NCI-H526 treated with DMSO at 0.1 percent for 48 hours (cell line): ENCODE results near the gene XIRP2.
"Not testable (repeated sequence)": the region's sequence is repeated elsewhere in the genome, so short reads cannot be mapped to it uniquely, and the experiment has no call there.

Source experiments
- DNase-seq: peaks from one replicate; lab custom pipeline; 2025; lab: John Stamatoyannopoulos, UW

XIRP2 gene

DNA sequence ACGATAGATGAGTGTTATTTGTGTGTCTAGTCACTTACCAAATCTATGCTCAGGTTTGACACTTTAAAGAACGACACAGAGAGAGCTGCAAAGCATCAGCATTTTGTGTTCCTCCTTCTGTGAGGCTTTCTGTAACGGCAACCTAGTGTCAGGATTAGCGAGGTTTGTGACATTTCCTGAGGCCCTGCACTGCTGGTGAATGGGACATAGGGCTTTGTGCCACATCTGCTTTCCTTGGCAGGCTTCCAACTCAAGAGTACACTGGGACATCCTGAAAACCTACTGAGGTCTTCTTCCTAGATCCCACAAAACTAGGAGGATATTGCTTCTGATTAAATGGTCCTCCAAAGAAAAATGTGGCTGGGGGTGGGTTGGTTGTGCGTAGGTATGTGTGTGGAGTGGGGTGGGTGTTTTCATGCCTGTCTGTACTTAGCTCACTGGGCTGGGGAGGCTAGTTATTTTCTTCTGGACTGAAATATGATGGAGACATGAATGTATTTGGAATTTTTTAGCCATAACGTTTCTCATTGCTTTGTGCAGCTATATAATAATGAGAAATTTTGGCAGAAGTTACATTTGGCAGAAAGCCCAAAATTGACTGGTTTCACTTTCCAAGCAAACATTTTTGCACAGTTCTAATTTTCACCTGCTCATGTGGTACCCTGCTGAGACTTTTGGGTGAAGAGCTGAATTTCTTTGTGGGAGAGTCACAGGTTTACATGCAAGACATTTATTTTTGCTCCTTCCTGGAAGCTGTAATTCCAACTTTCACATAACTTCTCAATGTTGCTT lies 308.4 kb downstream of the XIRP2 start:
- no peak for DNase-seq

- DNase-seq = no peak
Measured at GRCh38 chr2:167198009-167198408, 309.7 kb downstream of the XIRP2 start.

DNA sequence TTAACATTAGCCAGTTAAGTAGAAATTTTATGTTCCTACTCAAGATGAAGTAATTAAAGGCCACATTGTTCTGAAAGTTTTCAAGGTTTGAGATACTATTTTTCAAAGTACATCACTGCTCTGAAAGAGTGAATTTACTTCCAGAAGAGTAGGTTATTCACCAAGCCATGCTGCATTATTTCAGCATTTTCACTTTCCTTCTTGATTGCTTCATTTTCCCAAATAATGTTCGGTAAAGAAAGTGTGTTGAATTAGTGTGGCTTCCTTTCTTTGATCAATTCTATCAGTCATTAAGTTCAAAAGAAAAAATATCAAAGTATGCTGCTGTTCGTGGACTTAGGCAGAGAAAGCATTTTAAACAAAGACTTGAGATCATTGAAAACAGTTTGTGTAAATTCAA lies 310.3 kb downstream of the XIRP2 start:
- DNase-seq = no peak

- no peak for DNase-seq
Measured at GRCh38 chr2:167200019-167200418, 311.7 kb downstream of the XIRP2 start.

- no peak for DNase-seq
Measured at GRCh38 chr2:167209784-167210183, 321.5 kb downstream of the XIRP2 start.

GRCh38 chr2:167212014-167212648 lies 323.9 kb downstream of the XIRP2 start:
- DNase-seq = peak; percentile 17

DNA sequence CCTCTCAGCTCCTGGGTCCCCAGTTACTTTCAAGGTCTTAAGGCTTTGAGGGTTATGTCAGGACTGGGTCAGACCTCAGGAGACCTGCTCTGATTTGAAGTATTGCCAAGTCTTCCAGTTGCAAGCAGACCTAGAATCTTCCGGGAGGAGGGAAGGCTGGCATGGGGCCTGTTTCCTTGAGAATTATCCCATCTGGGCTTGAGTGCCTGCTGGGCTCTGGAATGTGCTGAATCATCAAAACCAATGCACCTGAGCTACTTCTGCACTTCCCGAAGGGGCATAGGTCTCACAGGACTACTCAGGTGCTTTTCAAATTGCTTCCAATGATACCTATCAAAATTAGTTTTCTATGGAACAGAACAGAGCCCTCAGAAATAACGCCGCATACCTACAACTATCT lies 327.3 kb downstream of the XIRP2 start:
- no peak for DNase-seq

DNA sequence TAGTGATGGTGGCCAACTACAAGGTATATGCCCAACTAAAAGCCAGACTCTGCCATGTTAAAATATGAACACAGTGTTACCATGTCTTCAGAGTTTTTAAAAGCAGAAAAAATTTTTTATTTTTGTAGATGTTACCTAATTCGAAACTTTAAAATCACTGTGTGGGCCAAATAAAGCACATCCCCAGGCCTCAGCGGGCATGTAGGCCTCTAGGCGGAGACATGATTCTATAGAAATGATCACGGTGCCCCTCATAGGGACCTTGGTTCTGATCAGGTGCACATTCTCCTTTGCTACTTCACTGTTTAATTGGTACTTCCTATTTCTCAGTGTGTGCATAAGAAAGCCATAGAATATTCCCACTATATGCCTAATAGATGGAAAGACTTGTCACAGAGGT lies 349.2 kb downstream of the XIRP2 start:
- DNase-seq = no peak

DNA sequence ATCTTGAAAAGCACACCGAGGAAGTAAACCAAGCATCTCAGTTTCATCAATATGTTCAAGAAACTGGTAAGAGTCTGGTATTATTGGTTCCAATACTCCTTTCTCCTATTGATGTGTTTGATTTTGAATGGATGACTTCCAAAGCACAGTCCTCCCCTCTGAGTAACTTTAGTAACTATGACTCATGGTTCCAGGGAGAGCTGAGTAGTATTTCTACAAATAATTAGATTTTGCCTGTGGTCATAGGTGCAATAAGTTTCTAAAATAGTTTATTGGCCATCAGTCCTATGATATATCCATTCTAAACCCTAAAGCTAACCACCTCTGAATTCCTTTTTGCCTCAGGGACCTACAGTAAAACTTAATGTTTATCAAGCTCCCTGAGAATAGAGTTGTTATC lies 352.4 kb downstream of the XIRP2 start:
- no peak for DNase-seq

GRCh38 chr2:167249197-167249596 lies 360.9 kb downstream of the XIRP2 start:
- no peak for DNase-seq

DNA sequence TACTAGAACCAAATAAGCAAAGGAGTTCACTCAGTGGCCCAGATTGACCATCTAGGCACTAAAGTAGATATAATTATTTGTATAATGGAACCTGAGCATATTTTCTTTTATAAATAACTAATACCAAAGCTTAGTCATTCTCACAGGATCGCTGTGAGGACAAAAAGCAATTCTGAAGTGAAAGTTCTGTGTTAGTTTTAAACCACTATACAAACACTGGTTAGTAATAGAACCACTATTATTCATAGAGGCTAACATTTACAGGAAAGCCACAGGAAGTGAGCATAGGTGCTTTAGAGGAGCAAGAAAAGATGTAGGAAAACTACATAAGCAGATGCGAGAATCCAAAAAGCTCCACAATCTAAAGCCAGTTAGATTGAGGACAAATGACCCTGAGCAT lies 364.7 kb downstream of the XIRP2 start:
- no peak for DNase-seq

DNA sequence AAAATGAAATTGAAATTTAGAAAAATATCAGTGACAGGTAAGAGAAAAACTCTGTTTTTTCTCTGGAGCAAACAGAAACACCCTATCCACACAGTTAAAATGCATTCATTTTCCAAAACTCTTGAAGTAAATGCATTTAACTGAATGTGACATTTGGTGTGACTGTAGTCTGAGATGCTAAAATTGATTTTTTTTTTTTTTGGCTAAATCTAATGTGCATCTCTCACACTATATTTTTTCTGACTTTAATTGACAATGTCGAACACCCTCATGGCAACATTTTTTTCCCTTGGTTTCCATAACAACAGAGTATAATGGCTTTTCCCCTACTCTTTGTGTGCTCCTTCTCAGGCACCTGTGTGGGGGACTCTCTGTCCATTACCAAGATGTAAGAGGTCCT lies 366.4 kb downstream of the XIRP2 start:
- DNase-seq = no peak

DNA sequence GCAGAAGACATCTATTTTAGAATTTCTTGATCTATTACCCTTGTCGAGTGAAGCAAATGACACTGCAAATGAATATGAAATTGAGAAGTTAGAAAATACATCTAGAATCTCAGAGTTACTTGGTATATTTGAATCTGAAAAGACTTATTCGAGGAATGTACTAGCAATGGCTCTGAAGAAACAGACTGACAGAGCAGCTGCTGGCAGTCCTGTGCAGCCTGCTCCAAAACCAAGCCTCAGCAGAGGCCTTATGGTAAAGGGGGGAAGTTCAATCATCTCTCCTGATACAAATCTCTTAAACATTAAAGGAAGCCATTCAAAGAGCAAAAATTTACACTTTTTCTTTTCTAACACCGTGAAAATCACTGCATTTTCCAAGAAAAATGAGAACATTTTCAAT lies 370.4 kb downstream of the XIRP2 start:
- DNase-seq = no peak

DNA sequence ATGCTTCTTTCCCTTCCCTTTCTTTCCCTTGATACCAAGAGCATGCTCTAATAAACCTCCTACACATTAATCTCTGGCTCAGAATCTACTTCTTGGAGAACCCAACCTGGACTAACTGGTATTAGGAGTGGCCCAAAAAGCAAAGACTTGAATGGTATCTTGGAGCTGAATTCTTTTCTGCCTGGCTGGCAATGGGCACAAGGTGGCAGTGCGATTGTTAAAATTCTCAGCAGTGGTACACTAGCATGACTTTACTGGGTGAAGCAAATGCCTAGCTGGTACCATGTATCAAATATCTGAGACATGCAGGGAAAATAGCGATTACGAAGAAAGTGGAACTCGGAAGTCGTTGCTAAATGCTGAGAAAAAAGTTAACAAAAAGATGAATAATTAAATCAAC lies 376.1 kb downstream of the XIRP2 start:
- peak; percentile 5 for DNase-seq

GRCh38 chr2:167265004-167265403 lies 376.7 kb downstream of the XIRP2 start:
- DNase-seq = no peak

DNA sequence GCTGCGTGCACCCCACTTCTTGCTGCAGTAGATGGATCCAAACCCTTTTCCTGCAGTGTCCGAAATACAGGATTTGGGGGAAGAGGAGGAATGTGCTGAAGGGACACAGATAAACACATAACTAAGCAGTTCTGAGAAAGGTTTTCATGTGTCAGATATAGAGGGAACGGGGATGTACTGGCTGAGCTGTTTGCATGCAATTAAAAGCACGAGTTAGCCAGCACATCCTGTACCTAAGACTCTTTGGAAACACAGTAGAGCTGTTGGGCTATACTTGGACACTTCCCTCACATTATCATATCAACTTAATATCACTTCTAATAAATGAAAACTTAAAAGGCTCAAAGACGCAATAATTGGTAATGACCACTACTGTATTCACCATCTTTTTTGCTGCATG lies 377.4 kb downstream of the XIRP2 start:
- no peak for DNase-seq

DNA sequence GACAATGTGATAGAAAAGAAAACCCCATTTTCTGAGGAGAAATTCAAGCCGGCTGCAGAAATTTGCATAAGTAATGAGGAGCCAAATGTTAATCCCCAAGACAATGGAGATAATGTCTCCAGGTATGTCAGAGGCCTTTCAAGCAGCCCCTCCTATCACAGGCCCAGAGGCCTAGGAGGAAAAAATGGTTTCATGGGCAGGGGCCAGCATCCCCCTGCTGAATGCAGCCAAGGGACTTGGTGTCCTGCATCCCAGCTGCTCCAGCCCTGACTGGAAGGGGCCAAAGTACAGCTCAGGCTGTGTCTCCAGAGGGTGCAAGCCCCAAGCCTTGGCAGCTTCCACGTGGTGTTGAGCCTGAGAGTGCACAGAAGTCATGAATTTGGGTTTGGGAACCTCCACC lies 380.0 kb downstream of the XIRP2 start:
- DNase-seq = not testable (repeated sequence)

- no peak for DNase-seq
Measured at GRCh38 chr2:167271932-167272331, 383.7 kb downstream of the XIRP2 start.

DNA sequence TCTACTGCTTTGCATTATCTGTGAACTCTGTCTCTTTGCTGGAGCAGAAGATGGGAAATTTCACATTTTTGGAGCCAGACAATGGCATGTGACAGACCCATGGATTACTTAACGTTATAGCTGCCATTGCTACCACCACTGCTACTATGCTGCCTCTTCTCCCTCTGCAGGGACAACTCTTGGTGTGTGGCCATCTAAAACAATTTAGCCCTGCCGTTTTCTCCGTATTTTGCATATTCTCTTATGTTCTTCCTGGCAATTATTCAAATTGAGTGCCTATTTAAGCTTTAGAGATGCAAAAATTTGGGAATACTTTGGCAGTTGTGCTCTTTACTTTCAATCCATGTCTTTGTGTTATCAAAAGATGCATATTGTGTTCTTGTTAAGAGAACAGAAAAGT lies 386.8 kb downstream of the XIRP2 start:
- peak; percentile 55 for DNase-seq

GRCh38 chr2:167279810-167280209 lies 391.5 kb downstream of the XIRP2 start:
- DNase-seq = no peak

DNA sequence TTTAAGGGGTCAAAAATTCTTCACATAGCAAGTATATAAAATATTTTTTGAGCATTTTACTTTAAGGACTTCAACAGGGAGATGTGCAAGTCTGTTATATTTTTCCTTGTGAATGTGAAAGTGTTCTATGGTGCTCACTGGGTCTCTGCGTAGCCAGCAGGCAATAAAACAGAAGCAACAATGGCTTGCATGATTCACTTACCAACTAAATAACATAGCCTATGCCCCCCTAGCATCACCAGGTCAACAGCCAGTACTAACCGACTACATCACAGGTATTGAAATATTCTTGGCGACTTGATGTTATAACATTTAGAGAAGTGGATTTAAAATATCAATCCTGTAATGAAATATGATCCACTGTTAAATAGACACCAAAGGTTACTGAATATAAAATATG lies 398.9 kb downstream of the XIRP2 start:
- no peak for DNase-seq

GRCh38 chr2:167289651-167290410 lies 401.6 kb downstream of the XIRP2 start:
- no peak for DNase-seq
